Upper lobe of left lung (tissue), 6 donors: ENCODE data around the gene SPRR5. TPM values are rescaled to one million over a fixed set of nuclear protein-coding genes. Genes with fewer than 3 reads are reported as not detected.

Experiments
- ATAC-seq, 2 donors: fragments of 200-7000 bp; cut with Tn5 transposase; one replicate each; pipeline ENCODE4 v1.9.1; 2022; ENCODE audit warnings: mild to moderate bottlenecking in 2 of 2, moderate library complexity in 2 of 2; ENCODE audit not compliant: low FRiP score in 2 of 2
- DNase-seq, 2 donors: peaks; one replicate each; pipeline ENCODE4 v3.0.0-alpha.2; 2019 to 2020
- H3K27ac ChIP-seq, 4 donors: fragments of 200-600 bp; sonication (generic); one replicate each; pipeline ENCODE4 v1.5.1; 2016 to 2019
- H3K27me3 ChIP-seq, 4 donors: fragments of 200-600 bp; sonication (generic); one replicate each; pipeline ENCODE4 v1.5.1; 2017 to 2019
- H3K36me3 ChIP-seq, 4 donors: fragments of 200-600 bp; sonication (generic); one replicate each; pipeline ENCODE4 v1.5.1; 2016 to 2019
- H3K4me1 ChIP-seq, 4 donors: fragments of 200-600 bp; sonication (generic); one replicate each; pipeline ENCODE4 v1.5.1; 2018 to 2019
- H3K4me3 ChIP-seq, 4 donors: fragments of 200-600 bp; sonication (generic); one replicate each; pipeline ENCODE4 v1.5.1; 2017 to 2019; ENCODE audit warnings: mild to moderate bottlenecking in 2 of 4, moderate library complexity in 1 of 4
- H3K9me3 ChIP-seq, 4 donors: fragments of 200-600 bp; sonication (generic); one replicate each; pipeline ENCODE4 v1.5.1; 2018 to 2019
- CTCF ChIP-seq, 6 experiments: fragments of 450-650 bp in 4 of 6; fragments of 200-600 bp in 2 of 6; sonication (generic) in 2 of 6; IDR thresholded peaks; one replicate each; pipeline ENCODE4 v1.5.1; 2016 to 2019; ENCODE audit warnings: antibody characterized with exemption in 6 of 6
- EP300 ChIP-seq, 4 donors: sonication (generic); formaldehyde crosslinking; IDR thresholded peaks; one replicate each; pipeline ENCODE4 v1.5.1; 2017; ENCODE audit warnings: antibody characterized with exemption in 4 of 4, control low read depth in 2 of 4
- POLR2A ChIP-seq, 4 donors: fragments of 450-650 bp; IDR thresholded peaks; one replicate each; pipeline ENCODE4 v1.5.1; 2016 to 2017; ENCODE audit warnings: antibody characterized with exemption in 4 of 4, mild to moderate bottlenecking in 2 of 4
- POLR2AphosphoS5 ChIP-seq, 2 donors: sonication (generic); formaldehyde crosslinking; IDR thresholded peaks; one replicate each; pipeline ENCODE4 v1.5.1; 2017; ENCODE audit warnings: antibody characterized with exemption in 2 of 2
- WGBS, 2 donors: methylation state at CpG; one replicate each; pipeline ENCODE4 v1.1.5; 2017 to 2018; 5-methylcytosine and 5-hydroxymethylcytosine counted together
- total RNA-seq, 6 donors: library from RNA; depleted of rRNA in 4 of 6; stranded (reverse); fragments of >200 nt in 4 of 6; gene quantifications; one replicate each; pipeline versions ENCODE4 v1.1.0 to v1.2.1, GENCODE V29; 2016 to 2021
- donor health status: DM: no; HTN: no; CAD: no; lungs with moderate emphysema.
- donor health status: DM: no; HTN: yes; CAD: no; lungs with severe emphysema.

SPRR5 gene
- total RNA-seq, 6 donors from 2014 or later, result not detected

GRCh38 chr1:152904688-152905440 lies 42.1 kb upstream of the SPRR5 start:
- Histone ChIP-seq H3K27me3 (no peaks in the 10 kb centered on the region), H3K9me3 (no peaks in the 10 kb centered on the region), H3K4me1 (no peaks in the 10 kb centered on the region), H3K4me3 (no peak overlapping the region), H3K36me3 (no peaks in the 10 kb centered on the region), H3K27ac (no peak overlapping the region)
- ATAC-seq, result no peak
- 78 to 80% methylated on average over 7 of the region's 7 CpGs for WGBS, 2 donors
- DNase-seq, result no peak
- no peak for TF ChIP-seq POLR2A (IDR thresholded peaks at IDR 0.05)
- no peak for TF ChIP-seq EP300 (IDR thresholded peaks at IDR 0.05)
- no peak for TF ChIP-seq POLR2AphosphoS5 (IDR thresholded peaks at IDR 0.05)
- no peak for TF ChIP-seq CTCF (IDR thresholded peaks at IDR 0.05)

- Histone ChIP-seq H3K4me1 (no peaks in the 10 kb centered on the region), H3K9me3 (no peaks in the 10 kb centered on the region), H3K27me3 (no peaks in the 10 kb centered on the region), H3K4me3 (no peak overlapping the region), H3K36me3 (no peaks in the 10 kb centered on the region), H3K27ac (no peak overlapping the region)
- peak in 1 of 2 donors; percentile 86 for ATAC-seq
- 63 to 66% methylated on average over 5 of the region's 5 CpGs for WGBS, 2 donors
- TF ChIP-seq EP300 (IDR thresholded peaks at IDR 0.05), result no peak
- TF ChIP-seq POLR2A (IDR thresholded peaks at IDR 0.05), result no peak
- no peak for DNase-seq
These were observed 40.9 kb upstream of the SPRR5 start for GRCh38 chr1:152906023-152906565.

- ATAC-seq, result no peak
- no peak within 1 kb of the TSS for H3K4me3 ChIP-seq
- WGBS, 2 donors, result 67 to 74% methylated on average over 4 of the region's 4 CpGs
- no peaks in the 10 kb centered on the region for H3K27me3 ChIP-seq
- no peaks in the 10 kb centered on the region for H3K4me1 ChIP-seq
- H3K9me3 ChIP-seq, result no peaks in the 10 kb centered on the region
- no peak for TF ChIP-seq POLR2A (IDR thresholded peaks at IDR 0.05)
- no peak for TF ChIP-seq EP300 (IDR thresholded peaks at IDR 0.05)
- no peak for TF ChIP-seq POLR2AphosphoS5 (IDR thresholded peaks at IDR 0.05)
- TF ChIP-seq CTCF (IDR thresholded peaks at IDR 0.05), result no peak
- no peak within 1 kb of the TSS for H3K27ac ChIP-seq
- DNase-seq, result peak in 1 of 2 donors; percentile 62
- H3K36me3 ChIP-seq, result no peaks in the 10 kb centered on the region
These were observed 39.1 kb upstream of the SPRR5 start, which contains the start of gene IVL for GRCh38 chr1:152907686-152908601. Gene IVL (plus strand): TSS chr1:152908546. CDS start chr1:152909798, 1,252 bp downstream.

- Histone ChIP-seq H3K36me3 (no peaks in the 10 kb centered on the region), H3K27me3 (no peaks in the 10 kb centered on the region), H3K27ac (no peak overlapping the region), H3K4me1 (no peaks in the 10 kb centered on the region), H3K9me3 (no peaks in the 10 kb centered on the region), H3K4me3 (no peak overlapping the region)
- ATAC-seq (no peak), DNase-seq (no peak)
- TF ChIP-seq EP300 (IDR thresholded peaks at IDR 0.05) (no peak), POLR2A (IDR thresholded peaks at IDR 0.05) (no peak), POLR2AphosphoS5 (IDR thresholded peaks at IDR 0.05) (no peak), CTCF (IDR thresholded peaks at IDR 0.05) (no peak)
- 87 to 89% methylated on average over 3 of the region's 3 CpGs for WGBS, 2 donors
These were observed 37.8 kb upstream of the SPRR5 start for GRCh38 chr1:152909206-152909605.

GRCh38 chr1:152912471-152912870 lies 34.5 kb upstream of the SPRR5 start:
- Histone ChIP-seq H3K9me3 (no peaks in the 10 kb centered on the region), H3K36me3 (no peaks in the 10 kb centered on the region), H3K27ac (no peak overlapping the region), H3K4me3 (no peak overlapping the region), H3K4me1 (no peaks in the 10 kb centered on the region), H3K27me3 (no peaks in the 10 kb centered on the region)
- 56 to 82% methylated on average over 1 of the region's 1 CpG for WGBS, 2 donors
- peak in 1 of 2 donors; percentile 19 for ATAC-seq
- no peak for DNase-seq
- TF ChIP-seq POLR2A (IDR thresholded peaks at IDR 0.05), result no peak
- TF ChIP-seq POLR2AphosphoS5 (IDR thresholded peaks at IDR 0.05), result no peak
- TF ChIP-seq EP300 (IDR thresholded peaks at IDR 0.05), result no peak
- no peak for TF ChIP-seq CTCF (IDR thresholded peaks at IDR 0.05)
